ENCODE results near the gene PKD2L1. TPM values are rescaled to one million over a fixed set of nuclear protein-coding genes. Genes with fewer than 3 reads are reported as not detected.
A peak's percentile ranks its signal among the peaks of the same experiment; 100 is the strongest.

The PKD2L1 gene
- total RNA-seq, 2 donors from 2014 or later, result 0.09 to 0.34 TPM

DNA sequence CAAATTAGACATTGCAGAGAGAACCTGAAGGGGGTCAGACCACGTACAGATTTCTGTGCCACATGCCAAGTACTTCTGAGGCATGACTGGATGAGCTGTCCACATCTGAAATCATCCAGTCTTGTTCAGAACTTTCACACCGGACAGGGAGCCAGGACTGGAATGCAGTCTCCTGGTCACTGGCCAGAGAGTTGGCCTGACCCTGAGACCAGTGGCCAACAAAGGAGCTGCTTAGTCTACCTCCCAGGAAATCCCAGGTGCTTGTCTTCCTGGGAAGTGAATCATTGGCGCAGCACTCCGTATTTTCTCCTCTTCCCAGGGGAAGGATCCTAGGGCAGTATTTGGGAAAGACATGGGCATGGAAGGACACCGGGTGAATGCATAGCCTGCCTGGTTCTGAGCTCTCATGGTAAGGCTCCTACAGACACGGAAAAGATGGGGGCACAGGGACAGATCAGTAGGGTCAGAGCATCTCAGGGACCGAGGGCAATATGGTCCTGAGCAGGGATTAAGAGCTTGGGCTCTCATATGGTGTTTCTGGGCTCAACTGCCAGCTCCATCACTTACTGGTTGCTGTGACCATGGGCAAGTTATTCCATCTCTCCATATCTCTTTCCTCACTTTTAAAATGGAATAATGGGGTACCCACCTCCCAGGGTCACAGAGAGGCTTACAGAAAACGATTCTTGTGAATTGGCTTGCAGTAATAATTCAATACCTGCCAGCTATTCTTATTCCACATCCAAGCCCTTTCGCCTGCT is 15.7 kb upstream of the PKD2L1 start:
- H3K27me3 ChIP-seq (replicated peaks; ENCODE audit: insufficient read depth), result no peaks in the 10 kb centered on the region
- DNase-seq (ENCODE audit: low spot score), result no peak
- H3K27ac ChIP-seq, result peak overlapping the region; percentile 84 to 88
- 64% methylated on average over 9 of the region's 9 CpGs for WGBS
- H3K9me3 ChIP-seq, result no peaks in the 10 kb centered on the region
- TF ChIP-seq CTCF (IDR thresholded peaks at IDR 0.05) (no peak), POLR2A (IDR thresholded peaks at IDR 0.05) (no peak), POLR2AphosphoS5 (IDR thresholded peaks at IDR 0.05) (no peak)
- peak overlapping the region in 1 of 2 donors; percentile 82 for H3K4me3 ChIP-seq
- intact Hi-C loops (cut with DNase I), result no loop called here
- peaks cover 6% of the 10 kb centered on the region for H3K4me1 ChIP-seq (replicated peaks)
- no peaks in the 10 kb centered on the region for H3K36me3 ChIP-seq

GRCh38 chr10:100344241-100344788 is 14.3 kb upstream of the PKD2L1 start:
- Histone ChIP-seq H3K36me3 (no peaks in the 10 kb centered on the region), H3K4me3 (no peak overlapping the region), H3K9me3 (no peaks in the 10 kb centered on the region), H3K27ac (no peak overlapping the region), H3K4me1 (replicated peaks) (peaks cover 6% of the 10 kb centered on the region), H3K27me3 (replicated peaks; ENCODE audit: insufficient read depth) (no peaks in the 10 kb centered on the region)
- intact Hi-C loops (cut with DNase I), result loop anchor here (5.0 kb wide), 1 partner anchor 173 kb away; the partner anchor contains the start of gene SEC31B
- TF ChIP-seq POLR2AphosphoS5 (IDR thresholded peaks at IDR 0.05) (no peak), POLR2A (IDR thresholded peaks at IDR 0.05) (no peak), CTCF (IDR thresholded peaks at IDR 0.05) (no peak)
- WGBS, result 82% methylated on average over 3 of the region's 3 CpGs
- no peak for DNase-seq (ENCODE audit: low spot score)

DNA sequence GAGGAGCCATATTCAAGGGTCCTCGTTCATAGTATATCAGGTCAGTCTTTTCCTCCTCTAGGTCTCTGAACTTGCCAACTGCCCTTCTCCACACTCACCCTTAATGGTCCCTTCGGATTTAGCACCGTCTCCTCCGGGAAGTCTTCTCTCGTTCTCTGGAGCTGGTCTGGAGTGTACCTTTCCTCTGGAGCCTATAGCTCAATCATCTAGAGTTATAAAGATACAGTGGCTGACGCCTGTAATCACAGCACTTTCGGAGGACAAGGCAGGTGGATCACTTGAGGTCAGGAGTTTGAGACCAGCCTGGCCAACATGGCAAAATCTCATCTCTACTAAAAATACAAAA is 12.6 kb upstream of the PKD2L1 start:
- TF ChIP-seq CTCF (IDR thresholded peaks at IDR 0.05) (no peak), POLR2AphosphoS5 (IDR thresholded peaks at IDR 0.05) (no peak), POLR2A (IDR thresholded peaks at IDR 0.05) (no peak)
- Histone ChIP-seq H3K27me3 (replicated peaks; ENCODE audit: insufficient read depth) (no peaks in the 10 kb centered on the region), H3K36me3 (no peaks in the 10 kb centered on the region), H3K27ac (peak overlapping the region in 1 of 2 donors; percentile 63), H3K4me3 (no peak overlapping the region), H3K9me3 (no peaks in the 10 kb centered on the region), H3K4me1 (replicated peaks) (peaks cover 6% of the 10 kb centered on the region)
- 74% methylated on average over 7 of the region's 7 CpGs for WGBS
- intact Hi-C loops (cut with DNase I), result loop anchor here (5.0 kb wide), 1 partner anchor 175 kb away; the partner anchor contains the start of gene SEC31B
- no peak for DNase-seq (ENCODE audit: low spot score)

- Histone ChIP-seq H3K27ac (peak overlapping the region; percentile 40 to 63), H3K9me3 (no peaks in the 10 kb centered on the region), H3K4me3 (no peak overlapping the region), H3K4me1 (replicated peaks) (peaks cover 6% of the 10 kb centered on the region), H3K36me3 (no peaks in the 10 kb centered on the region), H3K27me3 (replicated peaks; ENCODE audit: insufficient read depth) (no peaks in the 10 kb centered on the region)
- intact Hi-C loops (cut with DNase I), result loop anchor here (5.0 kb wide), 1 partner anchor 175 kb away; the partner anchor contains the start of gene SEC31B
- DNase-seq (ENCODE audit: low spot score), result peak; percentile 68
- WGBS, result 34% methylated on average over 9 of the region's 9 CpGs
- TF ChIP-seq POLR2A (IDR thresholded peaks at IDR 0.05), result no peak
- peak in 3 of 4 experiments; percentile 55 to 83 (median 82) for TF ChIP-seq CTCF (IDR thresholded peaks at IDR 0.05)
- no peak for TF ChIP-seq POLR2AphosphoS5 (IDR thresholded peaks at IDR 0.05)
Measured at GRCh38 chr10:100341953-100342626, 12.1 kb upstream of the PKD2L1 start.

Measured in prostate gland (tissue), 2 donors.